Testis (tissue), 3 donors: ENCODE measurements around the gene PLIN4. TPM values are rescaled to one million over a fixed set of nuclear protein-coding genes. Genes with fewer than 3 reads are reported as not detected.

Experiments used
- DNase-seq: peaks from one replicate; pipeline ENCODE4 v3.0.0-alpha.2; 2019
- H3K27ac ChIP-seq, 2 donors: fragments of 200-600 bp; sonication (generic); one replicate each; pipeline ENCODE4 v1.5.1; 2019
- H3K27me3 ChIP-seq: fragments of 200-600 bp; sonication (generic); one replicate; pipeline ENCODE4 v1.5.1; 2019
- H3K36me3 ChIP-seq: fragments of 200-600 bp; sonication (generic); one replicate; pipeline ENCODE4 v1.5.1; 2017; ENCODE audit warnings: low read depth; ENCODE audit errors: missing control alignments
- H3K4me1 ChIP-seq: fragments of 200-600 bp; sonication (generic); one replicate; pipeline ENCODE4 v1.5.1; 2019
- H3K4me3 ChIP-seq, 2 donors: fragments of 200-600 bp; sonication (generic); one replicate each; pipeline ENCODE4 v1.5.1; 2017 to 2019
- H3K9me3 ChIP-seq: fragments of 200-600 bp; sonication (generic); one replicate; pipeline ENCODE4 v1.5.1; 2017
- CTCF ChIP-seq, 3 experiments: fragments of 450-650 bp in 2 of 3; fragments of 200-600 bp in 1 of 3; sonication (generic) in 1 of 3; IDR thresholded peaks; one replicate each; pipeline ENCODE4 v1.5.1; 2016 to 2019; ENCODE audit warnings: antibody characterized with exemption in 3 of 3, mild to moderate bottlenecking in 2 of 3, moderate library complexity in 1 of 3
- POLR2A ChIP-seq: fragments of 450-650 bp; IDR thresholded peaks from one replicate; pipeline ENCODE4 v1.6.1; 2017; ENCODE audit warnings: antibody characterized with exemption, mild to moderate bottlenecking, moderate library complexity
- WGBS, 2 donors: methylation state at CpG; one replicate each; pipeline ENCODE4 v1.1.5; 2018; 5-methylcytosine and 5-hydroxymethylcytosine counted together
- intact Hi-C: fragments of 100-400 bp; cut with DNase I; formaldehyde crosslinking; loops from one replicate; pipeline ENCODE4 v1.15.1; 2023; ENCODE audit warnings: low total_unique reads
- polyA plus RNA-seq: library from polyadenylated mRNA; stranded (reverse); fragments of 350-450 nt; fragmentation: Illumina TruSeq; extraction: RNeasy Lipid Tissue Mini Kit (QIAGEN cat#74804); gene quantifications from one replicate; pipeline ENCODE4 v1.2.3, GENCODE V29; 2014; ENCODE audit warnings: low read depth, low replicate concordance; ENCODE audit not compliant: insufficient read depth
- total RNA-seq, 2 donors: library from RNA; depleted of rRNA; stranded (reverse); fragments of >200 nt; gene quantifications; one replicate each; pipeline ENCODE4 v1.2.3, GENCODE V29; 2016

Gene PLIN4
- total and polyA plus RNA-seq, 3 donors from 2014 or later = 2.8 to 4.0 (median 3.7) TPM

- H3K36me3 ChIP-seq = no peaks in the 10 kb centered on the region
- H3K27ac ChIP-seq = no peak overlapping the region
- H3K4me3 ChIP-seq = no peak overlapping the region
- peaks cover 31% of the 10 kb centered on the region for H3K4me1 ChIP-seq
- H3K27me3 ChIP-seq = no peaks in the 10 kb centered on the region
- WGBS, 2 donors = 58 to 64% methylated on average over 2 to 33 of the region's 34 CpGs
- TF ChIP-seq POLR2A (no peak), CTCF (IDR thresholded peaks at IDR 0.05) (no peak)
- H3K9me3 ChIP-seq = no peaks in the 10 kb centered on the region
- intact Hi-C loops = loop anchor here (10.0 kb wide), 1 partner anchor 49 kb away; the partner anchor contains the start of genes CHAF1A and SH3GL1
- no peak for DNase-seq
Observed at GRCh38 chr19:4453232-4454179, 64.8 kb downstream of the PLIN4 start.

- 85 to 90% methylated on average over 14 to 24 of the region's 24 CpGs for WGBS, 2 donors
- H3K4me1 ChIP-seq = peaks cover 31% of the 10 kb centered on the region
- TF ChIP-seq POLR2A = no peak
- TF ChIP-seq CTCF (IDR thresholded peaks at IDR 0.05) = no peak
- DNase-seq = no peak
- H3K4me3 ChIP-seq = no peak overlapping the region
- H3K36me3 ChIP-seq = no peaks in the 10 kb centered on the region
- H3K27me3 ChIP-seq = no peaks in the 10 kb centered on the region
- no peak overlapping the region for H3K27ac ChIP-seq
- intact Hi-C loops = loop anchor here (10.0 kb wide), 1 partner anchor 48 kb away; the partner anchor contains the start of genes CHAF1A and SH3GL1
- no peaks in the 10 kb centered on the region for H3K9me3 ChIP-seq
Observed at GRCh38 chr19:4452230-4452990, 65.9 kb downstream of the PLIN4 start.

Other genes starting within 250 kb of the PLIN4 start
- gene SHD, start 239.2 kb downstream of the PLIN4 start, total RNA-seq = 1 to 10 TPM in 1 of 2 donors, under 1 TPM in 1; 0.16 to 1.8 TPM
- 0.79 TPM for gene SHD, start 239.2 kb downstream of the PLIN4 start, polyA plus RNA-seq
- gene TMIGD2, start 216.1 kb downstream of the PLIN4 start, total RNA-seq = 1 to 10 TPM in 1 of 2 donors, under 1 TPM in 1; 0.47 to 1.1 TPM
- 0.83 TPM for gene TMIGD2, start 216.1 kb downstream of the PLIN4 start, polyA plus RNA-seq
- gene FSD1, start 213.9 kb downstream of the PLIN4 start, total RNA-seq = 10 to 100 TPM; 24.1 to 24.9 TPM
- gene FSD1, start 213.9 kb downstream of the PLIN4 start, polyA plus RNA-seq = 18.2 TPM
- gene STAP2, start 179.7 kb downstream of the PLIN4 start, total RNA-seq = 1 to 10 TPM; 5.3 to 6.4 TPM
- 6.2 TPM for gene STAP2, start 179.7 kb downstream of the PLIN4 start, polyA plus RNA-seq
- 10 to 100 TPM in 1 of 2 donors, 1 to 10 TPM in 1; 9.1 to 13.3 TPM for gene MPND, start 174.9 kb downstream of the PLIN4 start, total RNA-seq
- 14.3 TPM for gene MPND, start 174.9 kb downstream of the PLIN4 start, polyA plus RNA-seq
- gene SH3GL1, start 117.9 kb downstream of the PLIN4 start, total RNA-seq = 10 to 100 TPM; 41.6 to 53.4 TPM
- 47.3 TPM for gene SH3GL1, start 117.9 kb downstream of the PLIN4 start, polyA plus RNA-seq
- 10 to 100 TPM; 28.6 to 37.7 TPM for gene CHAF1A, start 115.8 kb downstream of the PLIN4 start, total RNA-seq
- gene CHAF1A, start 115.8 kb downstream of the PLIN4 start, polyA plus RNA-seq = 24.1 TPM
- gene UBXN6, start 60.7 kb downstream of the PLIN4 start, total RNA-seq = 100 to 1,000 TPM; 293 to 319 TPM
- gene UBXN6, start 60.7 kb downstream of the PLIN4 start, polyA plus RNA-seq = 336 TPM
- gene HDGFL2, start 46.2 kb downstream of the PLIN4 start, total RNA-seq = 10 to 100 TPM; 81.4 to 95.8 TPM
- 141 TPM for gene HDGFL2, start 46.2 kb downstream of the PLIN4 start, polyA plus RNA-seq
- gene PLIN5, start 16.7 kb upstream of the PLIN4 start, total RNA-seq = 1 to 10 TPM; 7.4 to 8.5 TPM
- 3.8 TPM for gene PLIN5, start 16.7 kb upstream of the PLIN4 start, polyA plus RNA-seq
- gene LRG1, start 21.6 kb upstream of the PLIN4 start, total RNA-seq = under 1 TPM; 0.24 to 0.25 TPM
- gene LRG1, start 21.6 kb upstream of the PLIN4 start, polyA plus RNA-seq = 0.58 TPM
- gene SEMA6B, start 41.2 kb upstream of the PLIN4 start, total RNA-seq = 1 to 10 TPM; 3.5 to 4.2 TPM
- 5.0 TPM for gene SEMA6B, start 41.2 kb upstream of the PLIN4 start, polyA plus RNA-seq
- gene TNFAIP8L1, start 121.0 kb upstream of the PLIN4 start, total RNA-seq = 10 to 100 TPM in 1 of 2 donors, 1 to 10 TPM in 1; 9.7 to 15.9 TPM
- gene TNFAIP8L1, start 121.0 kb upstream of the PLIN4 start, polyA plus RNA-seq = 13.4 TPM
- gene MYDGF, start 151.9 kb upstream of the PLIN4 start, total RNA-seq = 10 to 100 TPM; 51.6 to 61.4 TPM
- gene MYDGF, start 151.9 kb upstream of the PLIN4 start, polyA plus RNA-seq = 87.0 TPM
- gene DPP9, start 205.4 kb upstream of the PLIN4 start, total RNA-seq = 10 to 100 TPM; 65.1 to 74.2 TPM
- gene DPP9, start 205.4 kb upstream of the PLIN4 start, polyA plus RNA-seq = 24.6 TPM